ENCODE data around the gene CFB. TPM values are rescaled to one million over a fixed set of nuclear protein-coding genes. Genes with fewer than 3 reads are reported as not detected.

Gene CFB
- total RNA-seq: 1 to 10 TPM in 3 of 5 donors, not detected in 2; 1.3 to 2.2 (median 1.8) TPM
- 0.22 TPM for total RNA-seq (2013)
- total RNA-seq: 0 to 0.20 (median 0) reads per million in 29 experiments

- WGBS (ENCODE audit: insufficient coverage): 52% methylated on average over 8 of the region's 11 CpGs
- ChIA-PET CTCF (interaction anchor here in 1 of 2 donors (0.5 kb wide), 1 partner anchor 9 kb away, joined by 4 read pairs; no protein-coding TSS in a partner anchor), POLR2A (no interaction called here)
- H3K9me3 Mint-ChIP-seq: no peaks in the 10 kb centered on the region
- Histone ChIP-seq H3K9me3 (no peaks in the 10 kb centered on the region), H3K4me1 (ENCODE audit: control insufficient read depth in 1 of 2, extremely low read depth in 1 of 2, insufficient read depth in 2 of 2, low read length in 2 of 2) (no peaks in the 10 kb centered on the region), H3K27ac (ENCODE audit: low read length) (no peak within 1 kb of the TSS), H3K27me3 (replicated peaks in 1 of 2; ENCODE audit: control insufficient read depth in 2 of 2, extremely low read depth in 1 of 2, insufficient read depth in 2 of 2, low read length in 1 of 2) (peaks cover 0 to 47% of the 10 kb centered on the region in 2 experiments), H3K4me3 (ENCODE audit: control insufficient read depth in 1 of 2, extremely low read depth in 1 of 2, low read length in 1 of 2) (no peak within 1 kb of the TSS), H3K36me3 (ENCODE audit: control insufficient read depth in 2 of 2, extremely low read depth in 1 of 2, insufficient read depth in 1 of 2, low read length in 1 of 2) (no peaks in the 10 kb centered on the region)
- H3K36me3 Mint-ChIP-seq: no peaks in the 10 kb centered on the region
- ATAC-seq (replicated peaks in 1 of 4) (no peak), DNase-seq (no peak)
- peak within 1 kb of the TSS in 1 of 2 donors; percentile 12 for H3K27ac Mint-ChIP-seq
- peaks cover 0 to 10% (median 0%) of the 10 kb centered on the region in 3 donors for H3K4me1 Mint-ChIP-seq
- peaks cover 8 to 27% of the 10 kb centered on the region in 2 donors for H3K27me3 Mint-ChIP-seq
- H3K4me3 Mint-ChIP-seq: no peak within 1 kb of the TSS
Measured at GRCh38 chr6:31945507-31946369, at the start of gene CFB. TSS of gene CFB (plus strand) at chr6:31946095. CDS start at chr6:31946222, 127 bp downstream.

- Histone ChIP-seq H3K4me3 (ENCODE audit: control insufficient read depth in 1 of 2, extremely low read depth in 1 of 2, low read length in 1 of 2) (peak overlapping the region in 1 of 2 donors; percentile 100), H3K4me1 (ENCODE audit: control insufficient read depth in 1 of 2, extremely low read depth in 1 of 2, insufficient read depth in 2 of 2, low read length in 2 of 2) (peaks cover 12 to 41% of the 10 kb centered on the region in 2 experiments), H3K36me3 (ENCODE audit: control insufficient read depth in 2 of 2, extremely low read depth in 1 of 2, insufficient read depth in 1 of 2, low read length in 1 of 2) (peaks cover 6 to 35% of the 10 kb centered on the region in 2 donors), H3K27me3 (replicated peaks in 1 of 2; ENCODE audit: control insufficient read depth in 2 of 2, extremely low read depth in 1 of 2, insufficient read depth in 2 of 2, low read length in 1 of 2) (no peaks in the 10 kb centered on the region), H3K27ac (ENCODE audit: low read length) (peak overlapping the region; percentile 78), H3K9me3 (no peaks in the 10 kb centered on the region)
- Mint-ChIP-seq H3K36me3 (peaks cover 21% of the 10 kb centered on the region), H3K27me3 (no peaks in the 10 kb centered on the region), H3K4me3 (peak overlapping the region; percentile 77 to 85 (median 83)), H3K9me3 (no peaks in the 10 kb centered on the region), H3K4me1 (peaks cover 31 to 34% (median 32%) of the 10 kb centered on the region in 3 donors), H3K27ac (peak overlapping the region; percentile 88 to 91)
- DNase-seq: no peak
- ChIA-PET POLR2A (no interaction called here), CTCF (no interaction called here)
- WGBS (ENCODE audit: insufficient coverage): 62% methylated on average over 3 of the region's 4 CpGs
- ATAC-seq (replicated peaks in 1 of 4): no peak
Measured at GRCh38 chr6:31896493-31896855, 49.4 kb upstream of the CFB start.

GRCh38 chr6:31896856-31897611 lies 48.9 kb upstream of the CFB start:
- Mint-ChIP-seq H3K27ac (peak overlapping the region; percentile 88 to 91), H3K9me3 (no peaks in the 10 kb centered on the region), H3K4me1 (peaks cover 31 to 34% (median 32%) of the 10 kb centered on the region in 3 donors), H3K36me3 (peaks cover 17% of the 10 kb centered on the region), H3K27me3 (no peaks in the 10 kb centered on the region), H3K4me3 (peak overlapping the region; percentile 83 to 96 (median 95))
- ChIA-PET CTCF (interaction anchor here in 1 of 2 donors (0.6 to 1.9 kb wide), 5 partner anchors 9 to 172 kb away, joined by 4 to 7 read pairs (median 6); partner anchors contain the start of gene NEU1), POLR2A (interaction anchor here (0.6 to 0.7 kb wide), 3 partner anchors 271 to 1013 kb away, joined by 3 to 6 read pairs (median 5); partner anchors contain the start of gene DDR1 (in 1 of the 2))
- ATAC-seq (replicated peaks in 1 of 4) (peak; percentile 0 to 16 (median 4)), DNase-seq (peak in 6 of 35 experiments; percentile 5 to 35 (median 14))
- peak overlapping the region; percentile 98 to 100 for H3K4me3 ChIP-seq (ENCODE audit: control insufficient read depth in 1 of 2, extremely low read depth in 1 of 2, low read length in 1 of 2)
- peaks cover 6 to 34% of the 10 kb centered on the region in 2 donors for H3K36me3 ChIP-seq (ENCODE audit: control insufficient read depth in 2 of 2, extremely low read depth in 1 of 2, insufficient read depth in 1 of 2, low read length in 1 of 2)
- no peaks in the 10 kb centered on the region for H3K9me3 ChIP-seq
- WGBS (ENCODE audit: insufficient coverage): 2% methylated on average over 26 of the region's 62 CpGs
- H3K27me3 ChIP-seq (replicated peaks in 1 of 2; ENCODE audit: control insufficient read depth in 2 of 2, extremely low read depth in 1 of 2, insufficient read depth in 2 of 2, low read length in 1 of 2): no peaks in the 10 kb centered on the region
- peaks cover 12 to 41% of the 10 kb centered on the region in 2 experiments for H3K4me1 ChIP-seq (ENCODE audit: control insufficient read depth in 1 of 2, extremely low read depth in 1 of 2, insufficient read depth in 2 of 2, low read length in 2 of 2)
- H3K27ac ChIP-seq (ENCODE audit: low read length): peak overlapping the region; percentile 78

GRCh38 chr6:31897612-31898382 lies 48.1 kb upstream of the CFB start, which contains the start of gene EHMT2:
TSS of gene EHMT2 (minus strand) at chr6:31897698. CDS start at chr6:31897677, 21 bp downstream.
- under 1% methylated on average over 38 of the region's 49 CpGs for WGBS (ENCODE audit: insufficient coverage)
- H3K36me3 ChIP-seq (ENCODE audit: control insufficient read depth in 2 of 2, extremely low read depth in 1 of 2, insufficient read depth in 1 of 2, low read length in 1 of 2): peaks cover 3 to 26% of the 10 kb centered on the region in 2 donors
- H3K27ac Mint-ChIP-seq: peak within 1 kb of the TSS; percentile 95 to 97
- ATAC-seq (replicated peaks in 1 of 4) (peak; percentile 58 to 68 (median 61)), DNase-seq (peak; percentile 69 to 92 (median 82))
- H3K36me3 Mint-ChIP-seq: peaks cover 10% of the 10 kb centered on the region
- no peaks in the 10 kb centered on the region for H3K27me3 Mint-ChIP-seq
- H3K27ac ChIP-seq (ENCODE audit: low read length): peak within 1 kb of the TSS; percentile 90
- ChIA-PET POLR2A (interaction anchor here (0.6 to 1.3 kb wide), 8 partner anchors 9 to 1549 kb away, joined by 3 to 8 read pairs (median 5); partner anchors contain the start of genes DDR1 (in 1 of the 2), DDX39B (in 1 of the 2), NELFE (in 1 of the 2) and NEU1 (in 1 of the 2)), CTCF (interaction anchor here in 1 of 2 donors (0.5 to 1.9 kb wide), 6 partner anchors 10 to 172 kb away, joined by 3 to 7 read pairs (median 6); partner anchors contain the start of gene NEU1)
- H3K4me3 ChIP-seq (ENCODE audit: control insufficient read depth in 1 of 2, extremely low read depth in 1 of 2, low read length in 1 of 2): peak within 1 kb of the TSS; percentile 98 to 100
- H3K4me1 Mint-ChIP-seq: peaks cover 37 to 40% (median 37%) of the 10 kb centered on the region in 3 donors
- no peaks in the 10 kb centered on the region for H3K9me3 Mint-ChIP-seq
- H3K27me3 ChIP-seq (replicated peaks in 1 of 2; ENCODE audit: control insufficient read depth in 2 of 2, extremely low read depth in 1 of 2, insufficient read depth in 2 of 2, low read length in 1 of 2): no peaks in the 10 kb centered on the region
- H3K4me1 ChIP-seq (ENCODE audit: control insufficient read depth in 1 of 2, extremely low read depth in 1 of 2, insufficient read depth in 2 of 2, low read length in 2 of 2): peaks cover 12 to 47% of the 10 kb centered on the region in 2 experiments
- H3K9me3 ChIP-seq: no peaks in the 10 kb centered on the region
- H3K4me3 Mint-ChIP-seq: peak within 1 kb of the TSS; percentile 95 to 99 (median 96)

- Histone ChIP-seq H3K27me3 (replicated peaks in 1 of 2; ENCODE audit: control insufficient read depth in 2 of 2, extremely low read depth in 1 of 2, insufficient read depth in 2 of 2, low read length in 1 of 2) (no peaks in the 10 kb centered on the region), H3K36me3 (ENCODE audit: control insufficient read depth in 2 of 2, extremely low read depth in 1 of 2, insufficient read depth in 1 of 2, low read length in 1 of 2) (peaks cover 3 to 19% of the 10 kb centered on the region in 2 donors), H3K4me3 (ENCODE audit: control insufficient read depth in 1 of 2, extremely low read depth in 1 of 2, low read length in 1 of 2) (peak overlapping the region; percentile 98 to 100), H3K4me1 (ENCODE audit: control insufficient read depth in 1 of 2, extremely low read depth in 1 of 2, insufficient read depth in 2 of 2, low read length in 2 of 2) (peaks cover 12 to 48% of the 10 kb centered on the region in 2 experiments), H3K27ac (ENCODE audit: low read length) (peak overlapping the region; percentile 90), H3K9me3 (no peaks in the 10 kb centered on the region)
- ChIA-PET POLR2A (interaction anchor here (0.6 to 1.3 kb wide), 6 partner anchors 9 to 1549 kb away, joined by 3 to 8 read pairs (median 4); partner anchors contain the start of genes DDX39B (in 1 of the 2), NELFE (in 1 of the 2), NEU1 (in 1 of the 2) and SKIC2 (in 1 of the 2)), CTCF (interaction anchor here (0.5 to 1.9 kb wide), 4 partner anchors 9 to 60 kb away, joined by 3 to 7 read pairs (median 6); partner anchors contain the start of gene NEU1 (in 1 of the 2))
- peaks cover 8% of the 10 kb centered on the region for H3K36me3 Mint-ChIP-seq
- peak overlapping the region; percentile 95 to 99 (median 96) for H3K4me3 Mint-ChIP-seq
- DNase-seq (peak in 13 of 35 experiments; percentile 8 to 72 (median 27)), ATAC-seq (replicated peaks in 1 of 4) (peak; percentile 12 to 51 (median 20))
- no peaks in the 10 kb centered on the region for H3K9me3 Mint-ChIP-seq
- peak overlapping the region; percentile 95 to 97 for H3K27ac Mint-ChIP-seq
- no peaks in the 10 kb centered on the region for H3K27me3 Mint-ChIP-seq
- 0% methylated on average over 3 of the region's 8 CpGs for WGBS (ENCODE audit: insufficient coverage)
- peaks cover 41 to 45% (median 41%) of the 10 kb centered on the region in 3 donors for H3K4me1 Mint-ChIP-seq
Measured at GRCh38 chr6:31898383-31899011, 47.4 kb upstream of the CFB start.
